ENCODE results near the gene ASL. TPM values are rescaled to one million over a fixed set of nuclear protein-coding genes. Genes with fewer than 3 reads are reported as not detected.
A peak's percentile ranks its signal among the peaks of the same experiment; 100 is the strongest.
"Not testable (repeated sequence)": the region's sequence is repeated elsewhere in the genome, so short reads cannot be mapped to it uniquely, and the experiment has no call there.

ASL gene
- total and polyA plus RNA-seq, 4 donors: 10.4 to 33.2 (median 25.3) TPM

GRCh38 chr7:66095010-66095409, 19.4 kb downstream of the ASL start:
- Histone ChIP-seq H3K27me3 (ENCODE audit: control insufficient read depth, insufficient read depth, low read length) (no peaks in the 10 kb centered on the region), H3K9me3 (ENCODE audit: control insufficient read depth, insufficient read depth, low read length) (no peaks in the 10 kb centered on the region), H3K27ac (ENCODE audit: low read depth, low read length) (no peak overlapping the region), H3K36me3 (ENCODE audit: control insufficient read depth, insufficient read depth, low read length) (peaks cover 18% of the 10 kb centered on the region), H3K4me3 (ENCODE audit: low read depth, low read length) (no peak overlapping the region), H3K4me1 (ENCODE audit: control insufficient read depth, insufficient read depth, low read length) (peaks cover 6% of the 10 kb centered on the region)
- no peak for DNase-seq (ENCODE audit: low read depth in 4 of 6, low spot score in 6 of 6)
- WGBS (ENCODE audit: insufficient coverage): 100% methylated on average over 2 of the region's 4 CpGs

GRCh38 chr7:66099232-66099550, 23.6 kb downstream of the ASL start:
- Histone ChIP-seq H3K27me3 (ENCODE audit: control insufficient read depth, insufficient read depth, low read length) (no peaks in the 10 kb centered on the region), H3K9me3 (ENCODE audit: control insufficient read depth, insufficient read depth, low read length) (no peaks in the 10 kb centered on the region), H3K27ac (ENCODE audit: low read depth, low read length) (no peak overlapping the region), H3K4me1 (ENCODE audit: control insufficient read depth, insufficient read depth, low read length) (peaks cover 13% of the 10 kb centered on the region), H3K4me3 (ENCODE audit: low read depth, low read length) (peak overlapping the region; percentile 43), H3K36me3 (ENCODE audit: control insufficient read depth, insufficient read depth, low read length) (peaks cover 6% of the 10 kb centered on the region)
- DNase-seq (ENCODE audit: low read depth in 4 of 6, low spot score in 6 of 6): no peak
- no CpG with 5 or more reads among the region's 2 CpGs for WGBS (ENCODE audit: insufficient coverage)

GRCh38 chr7:66099551-66100407, 24.2 kb downstream of the ASL start:
- WGBS (ENCODE audit: insufficient coverage): 1% methylated on average over 14 of the region's 15 CpGs
- DNase-seq (ENCODE audit: low read depth in 4 of 6, low spot score in 6 of 6): peak in 4 of 6 donors; percentile 47 to 95 (median 69)

GRCh38 chr7:66100408-66101050, 24.9 kb downstream of the ASL start:
- no peaks in the 10 kb centered on the region for H3K27me3 ChIP-seq (ENCODE audit: control insufficient read depth, insufficient read depth, low read length)
- no peaks in the 10 kb centered on the region for H3K36me3 ChIP-seq (ENCODE audit: control insufficient read depth, insufficient read depth, low read length)
- 76% methylated on average over 6 of the region's 12 CpGs for WGBS (ENCODE audit: insufficient coverage)
- no peaks in the 10 kb centered on the region for H3K9me3 ChIP-seq (ENCODE audit: control insufficient read depth, insufficient read depth, low read length)
- peaks cover 13% of the 10 kb centered on the region for H3K4me1 ChIP-seq (ENCODE audit: control insufficient read depth, insufficient read depth, low read length)
- H3K27ac ChIP-seq (ENCODE audit: low read depth, low read length): peak overlapping the region; percentile 21
- no peak for DNase-seq (ENCODE audit: low read depth in 4 of 6, low spot score in 6 of 6)
- H3K4me3 ChIP-seq (ENCODE audit: low read depth, low read length): peak overlapping the region; percentile 43

More at GRCh38 chr7:66099551-66100407, 24.2 kb downstream of the ASL start:
- Histone ChIP-seq H3K4me1 (ENCODE audit: control insufficient read depth, insufficient read depth, low read length) (peaks cover 13% of the 10 kb centered on the region), H3K36me3 (ENCODE audit: control insufficient read depth, insufficient read depth, low read length) (peaks cover 6% of the 10 kb centered on the region), H3K27me3 (ENCODE audit: control insufficient read depth, insufficient read depth, low read length) (no peaks in the 10 kb centered on the region), H3K27ac (ENCODE audit: low read depth, low read length) (peak overlapping the region; percentile 69), H3K9me3 (ENCODE audit: control insufficient read depth, insufficient read depth, low read length) (no peaks in the 10 kb centered on the region), H3K4me3 (ENCODE audit: low read depth, low read length) (peak overlapping the region; percentile 43)

- not testable (repeated sequence) for H3K9me3 ChIP-seq (ENCODE audit: control insufficient read depth, insufficient read depth, low read length); H3K4me3 ChIP-seq (ENCODE audit: low read depth, low read length); H3K36me3 ChIP-seq (ENCODE audit: control insufficient read depth, insufficient read depth, low read length); H3K27ac ChIP-seq (ENCODE audit: low read depth, low read length); DNase-seq (ENCODE audit: low read depth in 4 of 6, low spot score in 6 of 6); H3K27me3 ChIP-seq (ENCODE audit: control insufficient read depth, insufficient read depth, low read length)
- H3K4me1 ChIP-seq (ENCODE audit: control insufficient read depth, insufficient read depth, low read length): peaks cover 13% of the 10 kb centered on the region
- WGBS (ENCODE audit: insufficient coverage): 97% methylated on average over 5 of the region's 6 CpGs
These were observed 26.5 kb downstream of the ASL start for GRCh38 chr7:66102168-66102567.

- H3K27ac ChIP-seq (ENCODE audit: low read depth, low read length); H3K9me3 ChIP-seq (ENCODE audit: control insufficient read depth, insufficient read depth, low read length); H3K27me3 ChIP-seq (ENCODE audit: control insufficient read depth, insufficient read depth, low read length); DNase-seq (ENCODE audit: low read depth in 4 of 6, low spot score in 6 of 6); H3K36me3 ChIP-seq (ENCODE audit: control insufficient read depth, insufficient read depth, low read length); H3K4me3 ChIP-seq (ENCODE audit: low read depth, low read length): not testable (repeated sequence)
- peaks cover 13% of the 10 kb centered on the region for H3K4me1 ChIP-seq (ENCODE audit: control insufficient read depth, insufficient read depth, low read length)
- 89% methylated on average over 2 of the region's 3 CpGs for WGBS (ENCODE audit: insufficient coverage)
These were observed 28.4 kb downstream of the ASL start for GRCh38 chr7:66103994-66104393.

GRCh38 chr7:66105263-66105748, 29.7 kb downstream of the ASL start:
- H3K4me3 ChIP-seq (ENCODE audit: low read depth, low read length): no peak overlapping the region

GRCh38 chr7:66108410-66108809, 32.8 kb downstream of the ASL start:
- not testable (repeated sequence) for DNase-seq (ENCODE audit: low read depth in 4 of 6, low spot score in 6 of 6); H3K9me3 ChIP-seq (ENCODE audit: control insufficient read depth, insufficient read depth, low read length); H3K4me3 ChIP-seq (ENCODE audit: low read depth, low read length); H3K36me3 ChIP-seq (ENCODE audit: control insufficient read depth, insufficient read depth, low read length); H3K27ac ChIP-seq (ENCODE audit: low read depth, low read length); H3K4me1 ChIP-seq (ENCODE audit: control insufficient read depth, insufficient read depth, low read length); H3K27me3 ChIP-seq (ENCODE audit: control insufficient read depth, insufficient read depth, low read length)
- 93% methylated on average over 3 of the region's 5 CpGs for WGBS (ENCODE audit: insufficient coverage)

More at GRCh38 chr7:66105263-66105748, 29.7 kb downstream of the ASL start:
- Histone ChIP-seq H3K36me3 (ENCODE audit: control insufficient read depth, insufficient read depth, low read length) (no peaks in the 10 kb centered on the region), H3K4me1 (ENCODE audit: control insufficient read depth, insufficient read depth, low read length) (peaks cover 4% of the 10 kb centered on the region), H3K9me3 (ENCODE audit: control insufficient read depth, insufficient read depth, low read length) (no peaks in the 10 kb centered on the region), H3K27ac (ENCODE audit: low read depth, low read length) (no peak overlapping the region), H3K27me3 (ENCODE audit: control insufficient read depth, insufficient read depth, low read length) (no peaks in the 10 kb centered on the region)
- WGBS (ENCODE audit: insufficient coverage): 95% methylated on average over 2 of the region's 5 CpGs
- no peak for DNase-seq (ENCODE audit: low read depth in 4 of 6, low spot score in 6 of 6)

- DNase-seq (ENCODE audit: low read depth in 4 of 6, low spot score in 6 of 6): no peak
- no peak overlapping the region for H3K4me3 ChIP-seq (ENCODE audit: low read depth, low read length)
- H3K27ac ChIP-seq (ENCODE audit: low read depth, low read length): no peak overlapping the region
- H3K36me3 ChIP-seq (ENCODE audit: control insufficient read depth, insufficient read depth, low read length): no peaks in the 10 kb centered on the region
- no peaks in the 10 kb centered on the region for H3K9me3 ChIP-seq (ENCODE audit: control insufficient read depth, insufficient read depth, low read length)
- peaks cover 5% of the 10 kb centered on the region for H3K4me1 ChIP-seq (ENCODE audit: control insufficient read depth, insufficient read depth, low read length)
- no peaks in the 10 kb centered on the region for H3K27me3 ChIP-seq (ENCODE audit: control insufficient read depth, insufficient read depth, low read length)
- WGBS (ENCODE audit: insufficient coverage): 16% methylated on average over 3 of the region's 9 CpGs
These were observed 35.2 kb downstream of the ASL start for GRCh38 chr7:66110856-66111255.

Measured in spinal cord (tissue), 10 donors.